ENCODE measurements around the gene HEYL. TPM values are rescaled to one million over a fixed set of nuclear protein-coding genes. Genes with fewer than 3 reads are reported as not detected.

The HEYL gene
- total RNA-seq, 1 experiment from 2014 or later, result 1.0 TPM

GRCh38 chr1:39596163-39596562 lies 43.3 kb downstream of the HEYL start:
- DNase-seq, result no peak

GRCh38 chr1:39593386-39593785 lies 46.1 kb downstream of the HEYL start:
- Histone ChIP-seq H3K9me3 (no peaks in the 10 kb centered on the region), H3K27me3 (no peaks in the 10 kb centered on the region), H3K4me3 (no peak overlapping the region), H3K36me3 (no peaks in the 10 kb centered on the region)
- DNase-seq, result no peak

More at GRCh38 chr1:39596163-39596562, 43.3 kb downstream of the HEYL start:
- Histone ChIP-seq H3K36me3 (no peaks in the 10 kb centered on the region), H3K27me3 (no peaks in the 10 kb centered on the region; the same call in 1 of the 2 replicates), H3K4me3 (no peak overlapping the region), H3K9me3 (no peaks in the 10 kb centered on the region)

GRCh38 chr1:39592069-39592468 lies 47.4 kb downstream of the HEYL start:
- no peaks in the 10 kb centered on the region for H3K36me3 ChIP-seq

GRCh38 chr1:39590546-39590945 lies 48.9 kb downstream of the HEYL start:
- no peaks in the 10 kb centered on the region for H3K36me3 ChIP-seq
- no peaks in the 10 kb centered on the region for H3K27me3 ChIP-seq
- peak; percentile 54 for DNase-seq
- H3K9me3 ChIP-seq, result no peaks in the 10 kb centered on the region
- no peak overlapping the region for H3K4me3 ChIP-seq

More at GRCh38 chr1:39592069-39592468, 47.4 kb downstream of the HEYL start:
- no peaks in the 10 kb centered on the region for H3K9me3 ChIP-seq
- H3K4me3 ChIP-seq, result no peak overlapping the region
- DNase-seq, result no peak
- no peaks in the 10 kb centered on the region for H3K27me3 ChIP-seq

- no peak overlapping the region for H3K4me3 ChIP-seq
- no peak for DNase-seq
- no peaks in the 10 kb centered on the region for H3K36me3 ChIP-seq
- H3K9me3 ChIP-seq, result no peaks in the 10 kb centered on the region
- H3K27me3 ChIP-seq, result no peaks in the 10 kb centered on the region
Measured at GRCh38 chr1:39585933-39586332, 53.5 kb downstream of the HEYL start.

GRCh38 chr1:39576016-39576657 lies 63.3 kb downstream of the HEYL start:
- H3K9me3 ChIP-seq, result no peaks in the 10 kb centered on the region
- DNase-seq, result peak; percentile 27
- no peaks in the 10 kb centered on the region for H3K27me3 ChIP-seq
- H3K4me3 ChIP-seq, result peak overlapping the region; percentile 78
- peaks cover 49% of the 10 kb centered on the region for H3K36me3 ChIP-seq

GRCh38 chr1:39575191-39576015 lies 64.0 kb downstream of the HEYL start:
- peaks cover 57% of the 10 kb centered on the region for H3K36me3 ChIP-seq

GRCh38 chr1:39574646-39575045 lies 64.8 kb downstream of the HEYL start:
- Histone ChIP-seq H3K4me3 (peak overlapping the region; percentile 78), H3K36me3 (peaks cover 64% of the 10 kb centered on the region), H3K9me3 (no peaks in the 10 kb centered on the region), H3K27me3 (no peaks in the 10 kb centered on the region)
- peak; percentile 25 for DNase-seq

More at GRCh38 chr1:39575191-39576015, 64.0 kb downstream of the HEYL start:
- peak; percentile 44 for DNase-seq
- Histone ChIP-seq H3K27me3 (no peaks in the 10 kb centered on the region), H3K9me3 (no peaks in the 10 kb centered on the region), H3K4me3 (peak overlapping the region; percentile 78)

Other genes starting within 250 kb of the HEYL start
- gene BMP8A, start 148.0 kb downstream of the HEYL start, total RNA-seq (2014; rRNA removed; shearing (Covaris generic); ENCODE audit: low replicate concordance), result not detected in 2 replicates
- gene PABPC4, start 62.9 kb downstream of the HEYL start, total RNA-seq (2014; rRNA removed; shearing (Covaris generic); ENCODE audit: low replicate concordance), result 153 TPM in 2 replicates
- gene NT5C1A, start 32.5 kb upstream of the HEYL start, total RNA-seq (2014; rRNA removed; shearing (Covaris generic); ENCODE audit: low replicate concordance), result not detected in 2 replicates
- not detected in 2 replicates for gene HPCAL4, start 51.8 kb upstream of the HEYL start, total RNA-seq (2014; rRNA removed; shearing (Covaris generic); ENCODE audit: low replicate concordance)
- 80.7 and 112 TPM in 2 replicates for gene PPIE, start 99.2 kb upstream of the HEYL start, total RNA-seq (2014; rRNA removed; shearing (Covaris generic); ENCODE audit: low replicate concordance)
- gene OXCT2, start 131.7 kb upstream of the HEYL start, total RNA-seq (2014; rRNA removed; shearing (Covaris generic); ENCODE audit: low replicate concordance), result not detected in 2 replicates
- 0.02 and 1.2 TPM in 2 replicates for gene BMP8B, start 149.2 kb upstream of the HEYL start, total RNA-seq (2014; rRNA removed; shearing (Covaris generic); ENCODE audit: low replicate concordance)
- 28.4 and 41.5 TPM in 2 replicates for gene TRIT1, start 243.9 kb upstream of the HEYL start, total RNA-seq (2014; rRNA removed; shearing (Covaris generic); ENCODE audit: low replicate concordance)